Motor neuron (in vitro differentiated cells): ENCODE measurements around the gene NAT14. TPM values are rescaled to one million over a fixed set of nuclear protein-coding genes. Genes with fewer than 3 reads are reported as not detected.

Experiments used
- ATAC-seq, 8 experiments: fragments of 200-7000 bp; cut with Tn5 transposase; replicated peaks in 6 of 8; 2 replicates each; pipeline ENCODE4 v1.8.0; 2021; ENCODE audit warnings: mild to moderate bottlenecking in 8 of 8, moderate library complexity in 8 of 8
- H3K27ac ChIP-seq, 2 donors: fragments of 250-450 bp; sonication (Bioruptor Pico); 2 replicates each; pipeline ENCODE4 v1.9.0; 2021; ENCODE audit warnings: antibody characterized with exemption in 2 of 2, mild to moderate bottlenecking in 2 of 2, moderate library complexity in 1 of 2
- H3K4me1 ChIP-seq, 2 donors: fragments of 250-450 bp; sonication (Bioruptor Pico); replicated peaks in 1 of 2; 2 replicates each; pipeline ENCODE4 v1.6.1; 2021; ENCODE audit warnings: antibody characterized with exemption in 2 of 2, mild to moderate bottlenecking in 2 of 2, moderate library complexity in 1 of 2
- H3K4me3 ChIP-seq, 5 donors: fragments of 250-450 bp; sonication (Bioruptor Pico); 2 replicates each; pipeline ENCODE4 v1.9.0; 2021; ENCODE audit warnings: antibody characterized with exemption in 5 of 5, mild to moderate bottlenecking in 5 of 5, moderate library complexity in 4 of 5
- WGBS, 10 experiments: fragments of 450-650 bp; shearing (Covaris generic); methylation state at CpG; one replicate each; pipeline ENCODE4 v1.0.0; 2022; 5-methylcytosine and 5-hydroxymethylcytosine counted together
- in situ Hi-C, 9 experiments: fragments of 400-800 bp; cut with MboI; loops; one replicate each; pipeline ENCODE4 v1.15.0; 2021; ENCODE audit warnings: low sequenced_read_pairs in 9 of 9, low pct_unique_long_range_greater_than_20kb in 2 of 9; ENCODE audit not compliant: unreplicated experiment in 9 of 9
- total RNA-seq, 8 experiments: library from RNA; unstranded; fragments of 300-600 nt; gene quantifications; 2 replicates each; pipeline versions ENCODE4 v1.2.3 to v1.2.4, GENCODE V29; 2022

Gene NAT14
- total RNA-seq, 8 experiments from 2014 or later: 10.9 to 62.6 (median 48.2) TPM

DNA sequence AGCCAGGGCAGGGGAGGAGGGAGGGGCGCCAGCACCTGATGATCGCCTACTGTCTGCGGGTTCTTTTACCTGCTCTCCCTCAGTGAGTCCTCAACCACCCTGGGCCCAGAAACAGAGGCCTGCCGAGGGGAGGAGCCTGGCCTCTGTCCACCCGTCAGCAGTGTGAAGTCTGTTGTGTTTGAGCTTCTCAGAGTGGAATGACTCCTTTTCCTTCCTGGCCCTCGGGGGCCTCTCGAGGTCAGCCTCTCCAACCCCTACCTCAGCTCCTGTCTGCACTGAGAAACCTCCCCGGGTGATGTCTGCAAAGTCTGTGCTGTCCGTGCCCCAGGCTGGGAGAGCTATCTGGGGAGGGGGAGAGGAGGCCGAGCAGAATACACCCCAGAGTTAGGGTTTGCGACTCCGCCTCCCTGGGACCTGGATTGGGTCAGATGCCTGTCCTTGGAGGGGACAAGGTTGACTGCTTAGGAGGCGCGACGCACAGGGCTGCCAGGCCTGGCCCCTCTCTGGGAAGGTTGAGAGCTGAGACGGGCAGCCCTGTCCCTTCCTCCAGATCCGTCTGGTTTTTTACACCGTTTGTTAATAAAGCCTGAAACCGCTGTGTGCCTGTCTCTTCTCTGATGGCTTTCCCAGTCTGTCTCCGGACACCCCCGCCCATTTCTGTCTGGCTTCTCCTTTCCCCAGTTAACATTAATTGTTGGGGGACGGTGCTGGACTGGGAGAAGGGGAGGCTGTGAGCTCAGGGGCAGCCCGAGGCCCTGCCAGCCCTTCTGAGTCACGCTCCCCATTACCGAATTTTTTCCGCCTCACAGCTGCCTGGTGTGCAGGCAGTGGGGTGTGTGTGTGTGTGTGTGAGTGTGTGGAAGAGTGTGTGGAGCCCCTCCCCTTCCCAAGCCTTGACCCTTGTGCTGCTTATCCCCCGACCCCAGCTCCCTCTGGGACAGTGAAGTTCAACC lies 2.3 kb downstream of the NAT14 start:
- peak overlapping the region; percentile 59 to 80 for H3K27ac ChIP-seq
- ATAC-seq: peak in 7 of 8 experiments; percentile 6 to 59 (median 57)
- peak overlapping the region; percentile 17 to 91 (median 77) for H3K4me3 ChIP-seq
- in situ Hi-C loops: loop anchor here in 1 of 9 experiments (25.0 kb wide), 1 partner anchor 350 kb away; the partner anchor contains the start of gene TNNT1
- WGBS, 10 experiments: 4 to 60% (median 16%) methylated on average over 1 to 5 of the region's 27 CpGs; no CpG with 5 or more reads in 4 of the 10 experiments
- H3K4me1 ChIP-seq: peaks cover 46 to 62% of the 10 kb centered on the region in 2 donors

DNA sequence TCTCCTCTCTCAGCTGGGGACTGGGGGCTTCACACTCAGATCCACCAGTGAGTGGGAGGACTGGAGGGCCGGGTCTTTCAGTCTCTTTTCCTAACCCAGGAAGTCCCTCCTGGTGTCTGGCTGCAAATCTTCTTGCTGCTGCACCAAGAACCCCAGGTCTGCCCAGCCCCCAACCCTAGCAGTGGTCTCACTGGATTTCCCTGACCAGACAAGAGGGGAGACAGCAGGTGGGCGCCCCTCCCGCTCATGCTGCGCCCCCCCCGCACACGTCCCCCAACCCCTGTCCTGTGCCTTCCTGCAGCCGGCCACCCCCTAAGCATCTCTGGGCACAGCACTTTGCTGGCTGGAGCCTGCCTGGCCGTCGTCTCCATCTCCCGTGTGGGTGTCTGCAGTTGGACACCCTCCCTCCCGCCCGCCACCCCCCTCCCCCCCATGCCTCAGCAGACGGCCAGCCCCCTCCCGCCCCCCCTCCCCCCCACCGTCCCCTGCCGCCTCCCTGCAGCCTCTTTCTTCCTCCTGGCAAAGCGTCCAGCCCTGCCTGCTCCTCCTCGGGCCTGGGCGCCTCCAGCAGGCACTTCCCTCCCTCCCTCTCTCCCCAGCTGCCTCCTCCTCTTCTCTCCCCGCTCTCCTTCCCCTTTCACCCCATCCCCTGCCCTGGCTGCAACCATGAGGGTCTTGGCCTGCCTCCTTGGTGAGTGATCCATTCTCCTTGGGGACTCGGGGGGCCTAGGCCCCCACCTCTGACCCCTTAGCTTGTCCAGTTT lies 3.1 kb downstream of the NAT14 start, which contains the start of gene SSC5D:
SSC5D (plus strand) TSS at position 513 of the 764 bp plus-strand sequence; CDS start at position 667, 154 bp downstream.
- in situ Hi-C loops: loop anchor here in 1 of 9 experiments (25.0 kb wide), 1 partner anchor 351 kb away; the partner anchor contains the start of gene TNNT1
- peak within 1 kb of the TSS in 3 of 5 donors; percentile 17 to 86 (median 77) for H3K4me3 ChIP-seq
- peak in 5 of 8 experiments; percentile 1 to 28 (median 15) for ATAC-seq
- WGBS, 10 experiments: 0% methylated on average over 1 of the region's 21 CpGs; no CpG with 5 or more reads in 9 of the 10 experiments
- H3K27ac ChIP-seq: peak within 1 kb of the TSS; percentile 59 to 80
- peaks cover 46 to 62% of the 10 kb centered on the region in 2 donors for H3K4me1 ChIP-seq

DNA sequence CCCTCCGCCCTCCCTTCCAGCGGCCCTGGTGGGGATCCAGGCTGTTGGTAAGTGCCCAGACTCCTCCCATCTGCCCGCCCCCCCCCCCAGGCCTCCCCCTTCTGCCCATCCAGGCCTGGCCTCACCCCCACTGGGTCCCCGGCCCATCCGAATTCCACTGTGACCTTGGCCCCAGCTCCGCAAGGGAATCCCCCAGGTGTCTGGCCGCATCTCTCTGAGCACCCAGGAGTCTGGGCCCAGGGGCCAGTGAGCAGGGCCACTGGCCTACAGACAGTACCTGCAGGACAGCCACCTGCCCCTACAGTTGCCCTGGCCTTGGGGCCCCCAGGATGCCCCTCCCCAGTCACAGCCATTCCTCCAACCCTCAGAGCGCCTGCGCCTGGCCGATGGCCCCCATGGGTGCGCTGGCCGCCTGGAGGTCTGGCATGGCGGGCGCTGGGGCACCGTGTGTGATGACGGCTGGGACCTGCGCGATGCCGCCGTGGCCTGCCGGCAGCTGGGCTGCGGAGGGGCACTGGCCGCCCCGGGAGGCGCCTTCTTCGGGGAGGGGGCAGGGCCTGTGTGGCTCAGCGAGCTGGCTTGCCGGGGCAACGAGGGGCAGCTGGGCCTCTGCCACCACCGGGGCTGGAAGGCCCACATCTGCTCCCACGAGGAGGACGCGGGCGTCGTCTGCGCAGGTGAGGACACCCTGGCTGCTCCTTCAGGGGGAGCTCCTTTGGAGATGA lies 4.2 kb downstream of the NAT14 start:
- Histone ChIP-seq H3K4me3 (no peak overlapping the region), H3K4me1 (peaks cover 40 to 53% of the 10 kb centered on the region in 2 donors), H3K27ac (no peak overlapping the region)
- no peak for ATAC-seq
- WGBS, 10 experiments: 20 to 100% (median 80%) methylated on average over 1 to 2 of the region's 36 CpGs; no CpG with 5 or more reads in 6 of the 10 experiments
- in situ Hi-C loops: loop anchor here in 1 of 9 experiments (25.0 kb wide), 1 partner anchor 352 kb away; the partner anchor contains the start of gene TNNT1

DNA sequence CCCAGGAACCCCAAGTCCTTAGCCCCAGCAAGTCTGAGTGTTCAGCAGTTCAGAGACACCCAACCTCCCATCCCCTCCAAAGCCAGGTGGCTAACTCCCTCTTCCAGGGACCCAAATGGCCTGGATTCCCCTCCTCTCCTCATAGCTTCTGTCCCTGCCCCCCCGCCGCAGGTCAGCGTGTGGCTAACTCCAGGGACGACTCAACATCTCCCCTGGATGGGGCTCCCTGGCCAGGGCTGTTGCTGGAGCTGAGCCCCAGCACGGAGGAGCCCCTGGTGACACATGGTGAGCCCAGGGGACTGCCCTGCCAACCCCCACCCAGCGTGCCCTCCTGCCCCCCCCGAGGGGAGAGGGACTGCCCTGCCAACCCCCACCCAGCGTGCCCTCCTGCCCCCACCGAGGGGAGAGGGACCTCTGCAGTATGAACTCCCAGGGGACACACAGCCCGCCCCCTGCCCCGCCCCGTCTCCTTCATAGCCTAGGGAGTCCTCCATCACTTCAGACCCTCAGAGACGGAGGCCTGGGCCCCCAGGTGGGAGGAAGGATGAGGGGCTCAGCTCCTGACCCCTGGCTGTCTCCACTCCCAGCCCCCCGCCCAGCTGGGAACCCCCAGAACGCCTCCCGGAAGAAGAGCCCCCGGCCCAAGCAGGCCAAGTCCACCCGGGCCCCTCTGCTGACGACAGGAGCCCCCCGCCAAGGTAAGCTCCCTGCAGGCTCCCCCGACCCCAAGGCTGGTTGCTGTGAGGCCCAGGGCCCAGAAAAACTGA lies 4.9 kb downstream of the NAT14 start:
- ATAC-seq: peak in 1 of 8 experiments; percentile 9
- WGBS, 10 experiments: no CpG with 5 or more reads among the region's 21 CpGs
- in situ Hi-C loops: loop anchor here in 1 of 9 experiments (25.0 kb wide), 1 partner anchor 353 kb away; the partner anchor contains the start of gene TNNT1
- H3K4me3 ChIP-seq: no peak overlapping the region
- H3K27ac ChIP-seq: no peak overlapping the region
- H3K4me1 ChIP-seq: peaks cover 35 to 48% of the 10 kb centered on the region in 2 donors

DNA sequence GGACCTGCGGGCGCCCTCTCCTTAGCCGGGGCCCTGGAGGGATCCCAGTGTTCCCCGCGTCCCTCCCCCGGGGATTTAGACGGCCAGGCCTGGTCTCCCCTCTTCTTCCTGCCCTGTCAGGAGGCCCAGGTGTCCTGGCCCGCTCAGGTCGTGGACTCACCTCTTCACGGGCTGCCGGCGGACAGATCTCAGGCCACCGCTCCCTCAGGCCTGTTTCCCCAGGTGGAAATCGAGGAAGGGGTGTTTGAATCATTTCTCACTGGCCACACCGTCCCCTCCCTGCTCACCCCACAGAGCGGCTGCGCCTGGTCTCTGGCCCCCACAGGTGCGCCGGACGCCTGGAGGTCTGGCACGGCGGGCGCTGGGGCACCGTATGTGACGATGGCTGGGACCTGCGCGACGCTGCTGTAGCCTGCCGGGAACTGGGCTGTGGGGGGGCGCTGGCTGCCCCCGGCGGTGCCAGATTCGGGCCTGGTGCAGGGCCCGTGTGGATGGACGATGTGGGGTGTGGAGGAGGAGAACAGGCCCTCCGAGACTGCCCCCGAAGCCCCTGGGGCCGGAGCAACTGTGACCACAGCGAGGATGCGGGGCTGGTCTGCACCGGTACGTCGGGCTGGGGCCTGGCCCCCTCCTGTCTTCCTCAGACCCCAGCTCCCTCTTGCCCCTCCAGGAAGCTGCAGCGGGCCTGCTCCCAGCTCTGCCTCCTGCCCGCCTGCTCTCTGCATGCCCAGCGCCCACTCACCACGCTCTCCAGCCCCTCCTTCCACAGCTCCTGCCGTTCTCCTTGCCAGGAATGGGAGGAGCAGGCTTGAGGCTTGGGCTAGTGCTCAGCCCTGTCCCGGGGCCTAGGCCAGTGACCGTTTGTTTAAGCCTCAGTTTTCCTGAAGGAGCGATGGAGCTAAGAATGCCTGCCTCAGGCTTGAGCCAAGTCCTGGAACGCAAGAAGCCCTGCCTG lies 5.8 kb downstream of the NAT14 start:
- 40 to 91% (median 72%) methylated on average over 1 to 30 of the region's 52 CpGs; no CpG with 5 or more reads in 6 of the 10 experiments for WGBS, 10 experiments
- peaks cover 33 to 46% of the 10 kb centered on the region in 2 donors for H3K4me1 ChIP-seq
- peak in 3 of 8 experiments; percentile 2 to 45 (median 9) for ATAC-seq
- in situ Hi-C loops: loop anchor here in 1 of 9 experiments (25.0 kb wide), 1 partner anchor 353 kb away; the partner anchor contains the start of gene TNNT1
- no peak overlapping the region for H3K27ac ChIP-seq
- H3K4me3 ChIP-seq: no peak overlapping the region

DNA sequence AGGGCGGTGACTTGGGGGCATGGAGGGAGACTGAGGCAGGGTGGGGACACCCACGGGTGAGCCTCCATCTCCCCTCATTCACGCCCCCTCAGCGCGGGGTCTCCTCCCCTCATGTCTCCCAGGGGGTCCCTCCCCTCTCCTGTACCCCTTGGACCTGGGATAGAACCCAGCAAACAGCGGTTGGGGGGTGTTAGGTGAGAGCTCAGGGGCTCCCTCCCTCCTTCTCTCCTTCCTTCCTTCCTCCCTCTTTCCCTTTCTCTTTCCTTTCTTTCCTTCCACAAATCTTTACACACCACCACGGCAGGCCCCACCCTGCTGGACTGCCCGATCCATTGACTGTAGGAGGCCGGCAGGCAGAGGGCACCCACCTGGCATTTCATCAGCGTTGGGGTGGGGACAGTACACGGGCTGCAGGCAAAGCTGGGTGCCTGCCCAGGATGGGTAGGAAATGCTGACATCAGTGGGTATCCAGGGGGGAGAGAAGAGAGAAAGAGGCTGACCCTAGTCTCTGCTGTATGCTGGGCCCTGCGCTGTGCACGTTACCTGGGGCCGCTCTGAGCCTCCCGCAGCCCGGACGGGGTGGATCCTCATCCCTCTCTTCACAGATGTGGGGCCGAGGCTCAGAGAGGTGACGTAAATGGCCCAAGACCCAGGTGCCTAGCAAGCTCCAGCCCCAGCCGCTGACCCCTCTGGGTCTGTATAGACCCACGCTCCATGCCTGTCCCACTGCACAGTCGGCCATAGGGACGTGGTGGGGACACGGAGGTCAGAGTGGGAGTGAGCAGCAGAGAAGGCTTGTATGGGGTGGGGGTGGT lies 6.8 kb downstream of the NAT14 start:
- Histone ChIP-seq H3K27ac (no peak overlapping the region), H3K4me1 (peaks cover 30 to 36% of the 10 kb centered on the region in 2 donors), H3K4me3 (no peak overlapping the region)
- WGBS, 10 experiments: 69 to 72% methylated on average over 6 to 10 of the region's 24 CpGs; no CpG with 5 or more reads in 8 of the 10 experiments
- no peak for ATAC-seq
- in situ Hi-C loops: loop anchor here in 1 of 9 experiments (25.0 kb wide), 1 partner anchor 354 kb away; the partner anchor contains the start of gene TNNT1

DNA sequence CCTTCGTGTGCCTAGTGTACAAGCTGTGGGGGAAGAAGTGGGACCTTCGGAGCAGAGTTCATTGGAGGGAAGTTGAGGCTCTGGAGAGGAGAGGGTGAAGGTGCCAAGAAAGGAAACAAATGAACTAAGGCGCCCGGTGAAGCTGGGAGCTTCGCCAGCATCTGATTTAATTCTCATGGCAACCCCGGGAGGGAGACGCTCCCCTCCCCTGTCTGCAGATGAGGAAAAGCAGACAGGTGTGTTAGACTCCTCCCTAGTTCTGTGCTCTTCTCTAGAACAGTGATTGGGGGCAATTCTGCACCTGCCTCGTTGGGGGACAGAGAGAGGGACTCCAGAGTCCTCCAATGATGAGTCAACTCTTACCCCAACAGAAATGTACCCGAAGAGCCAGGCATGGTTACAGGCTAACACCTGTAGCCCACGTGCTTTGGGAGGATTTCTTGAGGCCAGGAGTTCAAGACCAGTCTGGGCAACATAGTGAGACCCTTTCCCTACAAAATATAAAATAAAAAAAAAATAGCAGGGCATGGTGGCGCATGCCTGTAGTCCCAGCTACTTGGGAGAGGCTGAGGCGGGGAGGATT lies 7.5 kb downstream of the NAT14 start:
- WGBS, 10 experiments: 56 to 100% (median 70%) methylated on average over 1 to 6 of the region's 12 CpGs; no CpG with 5 or more reads in 3 of the 10 experiments
- Histone ChIP-seq H3K4me1 (peaks cover 23 to 29% of the 10 kb centered on the region in 2 donors), H3K4me3 (no peak overlapping the region), H3K27ac (no peak overlapping the region)
- in situ Hi-C loops: loop anchor here in 1 of 9 experiments (25.0 kb wide), 1 partner anchor 355 kb away; the partner anchor contains the start of gene TNNT1
- no peak for ATAC-seq

DNA sequence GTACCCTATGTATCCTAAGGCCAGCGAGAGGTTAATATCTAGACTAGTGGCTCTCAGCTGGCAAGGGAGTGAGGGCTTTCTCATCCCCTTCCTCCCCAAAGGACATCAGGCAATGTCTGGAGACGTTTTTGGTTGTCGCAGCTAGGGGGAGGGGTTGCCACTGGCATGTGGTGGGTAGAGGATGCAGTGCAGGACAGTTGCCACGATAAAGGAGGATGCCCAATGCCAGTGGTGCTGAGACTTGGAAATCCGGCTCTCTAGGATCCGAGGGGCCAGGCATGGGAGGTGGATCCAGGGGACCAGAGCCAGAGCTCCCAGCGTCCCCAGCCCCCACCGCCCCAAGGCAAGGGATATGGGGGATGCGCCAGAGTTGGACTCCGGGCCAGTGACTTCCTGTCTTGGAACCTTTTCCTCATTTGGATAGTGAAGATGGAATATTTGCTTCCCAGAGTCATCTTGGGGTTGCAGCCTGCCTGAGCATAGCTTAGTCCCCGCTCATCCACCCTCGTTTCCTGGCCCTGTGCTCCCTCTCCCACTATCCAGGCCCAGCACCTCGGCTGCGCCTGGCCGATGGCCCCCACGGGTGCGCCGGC lies 8.2 kb downstream of the NAT14 start:
- peaks cover 17 to 22% of the 10 kb centered on the region in 2 donors for H3K4me1 ChIP-seq
- in situ Hi-C loops: loop anchor here in 1 of 9 experiments (25.0 kb wide), 1 partner anchor 356 kb away; the partner anchor contains the start of gene TNNT1
- 46 to 88% (median 69%) methylated on average over 4 to 13 of the region's 18 CpGs; no CpG with 5 or more reads in 5 of the 10 experiments for WGBS, 10 experiments
- H3K27ac ChIP-seq: no peak overlapping the region
- no peak overlapping the region for H3K4me3 ChIP-seq
- no peak for ATAC-seq

DNA sequence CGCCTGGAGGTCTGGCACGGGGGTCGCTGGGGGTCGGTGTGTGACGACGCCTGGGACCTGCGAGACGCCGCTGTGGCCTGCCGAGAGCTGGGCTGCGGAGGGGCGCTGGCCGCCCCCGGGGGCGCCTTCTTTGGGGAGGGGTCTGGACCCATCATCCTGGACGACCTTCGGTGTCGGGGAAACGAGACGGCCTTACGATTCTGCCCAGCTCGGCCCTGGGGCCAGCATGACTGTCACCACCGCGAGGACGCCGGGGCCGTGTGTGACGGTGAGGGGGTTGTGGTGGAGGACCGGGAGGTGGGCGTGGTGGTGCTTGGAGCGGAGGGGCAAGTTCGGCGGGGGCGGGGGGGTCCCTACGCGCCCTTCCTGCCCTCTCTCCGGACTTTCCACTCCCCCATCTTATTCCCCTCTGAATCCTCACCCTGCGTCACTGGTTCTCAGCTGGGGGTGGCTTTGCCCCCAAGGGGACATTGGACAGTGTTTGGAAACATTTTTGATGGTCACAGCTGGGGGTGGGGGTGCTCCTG lies 8.7 kb downstream of the NAT14 start:
- no peak overlapping the region for H3K27ac ChIP-seq
- no peak overlapping the region for H3K4me3 ChIP-seq
- ATAC-seq: no peak
- in situ Hi-C loops: loop anchor here in 1 of 9 experiments (25.0 kb wide), 1 partner anchor 356 kb away; the partner anchor contains the start of gene TNNT1
- H3K4me1 ChIP-seq: peaks cover 14 to 19% of the 10 kb centered on the region in 2 donors
- 48 to 100% methylated on average over 1 to 9 of the region's 38 CpGs; no CpG with 5 or more reads in 8 of the 10 experiments for WGBS, 10 experiments
